C4-2B (cell line): ENCODE data around the gene OSGIN1.
"Not testable (repeated sequence)": the region's sequence is repeated elsewhere in the genome, so short reads cannot be mapped to it uniquely, and the experiment has no call there.

Experiments
- CTCF ChIP-seq: fragments of 450-650 bp; conservative IDR thresholded peaks from 2 replicates; pipeline ENCODE4 v1.5.1; 2017; ENCODE audit warnings: mild to moderate bottlenecking
- ZFX ChIP-seq: fragments of 450-650 bp; IDR thresholded peaks from 2 replicates; pipeline ENCODE4 v1.6.1; 2017

GRCh38 chr16:83941546-83941945, 11.5 kb upstream of the OSGIN1 start:
- TF ChIP-seq CTCF, ZFX: not testable (repeated sequence)
